Kidney epithelial cell (primary cell): ENCODE measurements around the gene PHLDA1. TPM values are rescaled to one million over a fixed set of nuclear protein-coding genes. Genes with fewer than 3 reads are reported as not detected.

Source experiments
- DNase-seq: peaks from one replicate; pipeline ENCODE4 v3.0.0-alpha.2; 2010; ENCODE audit warnings: low read depth
- H3K27me3 ChIP-seq: 2 replicates; pipeline ENCODE4 v1.6.0; 2011; ENCODE audit warnings: low read length; ENCODE audit not compliant: control insufficient read depth, insufficient read depth
- H3K36me3 ChIP-seq: 2 replicates; pipeline ENCODE4 v1.5.1; 2011; ENCODE audit warnings: low read length; ENCODE audit not compliant: control insufficient read depth, insufficient read depth
- H3K4me3 ChIP-seq: 2 replicates; pipeline ENCODE4 v1.5.1; 2011; ENCODE audit warnings: low read depth, mild to moderate bottlenecking, control low read depth, low read length
- total RNA-seq: library from RNA; depleted of rRNA; stranded (reverse); fragments of >200 nt; gene quantifications from 2 replicates; pipeline ENCODE4 v1.2.3, GENCODE V29; 2015
- TF ChIP-seq, protein P1 (sequence below): IDR thresholded peaks from 2 replicates; pipeline ENCODE4 v1.5.1; 2011; ENCODE audit warnings: mild to moderate bottlenecking, moderate library complexity, low read length, control low read depth, inconsistent platforms; ENCODE audit not compliant: insufficient read depth, poor library complexity, severe bottlenecking

Gene PHLDA1
- total RNA-seq, 1 donor from 2014 or later, result 113 TPM

DNA sequence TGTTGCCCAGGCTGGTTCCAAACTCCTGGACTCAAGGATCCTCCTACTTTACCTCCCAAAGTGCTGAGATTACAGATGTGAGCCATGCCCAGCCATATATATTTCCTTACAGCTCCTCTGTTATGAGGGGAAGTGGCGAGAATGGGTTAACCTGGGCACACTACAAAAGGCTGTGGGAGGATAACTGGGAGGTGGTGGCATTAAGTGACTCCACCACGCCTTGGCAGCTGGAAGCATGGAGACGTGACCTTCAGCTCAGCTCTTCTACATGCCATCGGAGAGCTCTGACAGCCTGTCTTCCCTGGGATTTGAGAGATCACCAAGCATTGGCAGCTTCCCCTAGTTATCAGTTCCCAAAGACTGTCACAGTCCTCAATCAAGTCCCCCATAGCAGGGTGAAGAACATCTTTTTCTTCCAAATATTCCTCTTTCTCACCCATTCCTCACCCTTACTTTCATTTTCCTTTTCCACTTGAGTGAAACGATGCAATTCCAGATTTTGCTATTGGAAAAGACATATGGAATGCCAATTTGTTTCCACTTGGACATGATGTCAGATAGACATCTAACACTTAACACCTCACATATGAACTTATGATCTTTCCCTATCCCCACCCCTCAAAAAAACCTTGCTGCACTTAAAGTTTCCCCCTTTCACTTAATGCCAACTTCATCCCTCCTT is 48.5 kb downstream of the PHLDA1 start:
- Histone ChIP-seq H3K4me3 (no peak overlapping the region), H3K27me3 (no peaks in the 10 kb centered on the region), H3K36me3 (no peaks in the 10 kb centered on the region)
- TF ChIP-seq, protein P1, sequence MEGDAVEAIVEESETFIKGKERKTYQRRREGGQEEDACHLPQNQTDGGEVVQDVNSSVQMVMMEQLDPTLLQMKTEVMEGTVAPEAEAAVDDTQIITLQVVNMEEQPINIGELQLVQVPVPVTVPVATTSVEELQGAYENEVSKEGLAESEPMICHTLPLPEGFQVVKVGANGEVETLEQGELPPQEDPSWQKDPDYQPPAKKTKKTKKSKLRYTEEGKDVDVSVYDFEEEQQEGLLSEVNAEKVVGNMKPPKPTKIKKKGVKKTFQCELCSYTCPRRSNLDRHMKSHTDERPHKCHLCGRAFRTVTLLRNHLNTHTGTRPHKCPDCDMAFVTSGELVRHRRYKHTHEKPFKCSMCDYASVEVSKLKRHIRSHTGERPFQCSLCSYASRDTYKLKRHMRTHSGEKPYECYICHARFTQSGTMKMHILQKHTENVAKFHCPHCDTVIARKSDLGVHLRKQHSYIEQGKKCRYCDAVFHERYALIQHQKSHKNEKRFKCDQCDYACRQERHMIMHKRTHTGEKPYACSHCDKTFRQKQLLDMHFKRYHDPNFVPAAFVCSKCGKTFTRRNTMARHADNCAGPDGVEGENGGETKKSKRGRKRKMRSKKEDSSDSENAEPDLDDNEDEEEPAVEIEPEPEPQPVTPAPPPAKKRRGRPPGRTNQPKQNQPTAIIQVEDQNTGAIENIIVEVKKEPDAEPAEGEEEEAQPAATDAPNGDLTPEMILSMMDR, result no peak
- DNase-seq, result no peak

- Histone ChIP-seq H3K36me3 (no peaks in the 10 kb centered on the region), H3K27me3 (no peaks in the 10 kb centered on the region), H3K4me3 (no peak overlapping the region)
- TF ChIP-seq, protein P1, result no peak
- DNase-seq, result no peak
Measured at GRCh38 chr12:75982169-75982564, 49.4 kb downstream of the PHLDA1 start.

DNA sequence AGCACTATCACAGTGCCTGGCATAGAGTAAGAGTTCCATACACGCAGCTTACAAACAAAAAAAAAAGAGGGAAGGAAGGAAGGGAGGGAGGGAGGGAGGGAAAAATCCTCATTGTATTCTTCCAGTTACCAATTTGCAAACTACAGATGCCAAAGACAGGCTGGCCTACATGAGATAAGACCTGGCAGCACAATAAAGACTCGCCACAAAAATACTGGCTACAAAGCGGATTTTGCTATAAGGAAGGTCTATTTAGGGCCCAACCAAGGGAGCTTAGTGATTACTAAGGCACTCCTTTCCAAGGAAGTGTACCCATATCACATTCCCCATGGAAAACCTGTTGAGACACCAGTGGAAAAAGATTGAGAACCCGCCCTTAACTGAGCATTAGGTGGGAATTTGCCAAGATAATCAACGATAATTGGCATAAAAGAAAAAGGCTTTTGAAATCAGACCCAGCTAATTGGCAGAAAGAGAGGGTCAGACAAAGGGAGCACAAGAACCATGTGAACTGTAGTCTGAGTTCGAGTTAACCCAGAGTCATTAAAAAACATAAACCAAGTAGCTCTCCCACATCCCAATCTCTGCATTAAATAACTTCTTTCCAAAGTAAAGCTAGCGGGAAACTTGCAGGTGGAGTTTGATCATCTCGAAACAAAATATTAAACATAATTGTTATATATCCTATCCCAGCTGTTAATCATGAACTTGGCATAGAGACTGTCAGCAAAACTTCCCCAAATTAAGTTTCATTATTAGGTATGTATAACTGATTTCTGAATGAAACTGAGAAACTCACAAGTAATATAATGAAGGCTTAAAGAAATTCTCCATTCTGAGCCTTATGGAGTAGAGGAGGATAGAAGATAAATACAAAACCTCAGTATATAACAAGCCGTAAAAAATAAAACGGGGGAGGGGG is 50.1 kb downstream of the PHLDA1 start:
- no peaks in the 10 kb centered on the region for H3K36me3 ChIP-seq
- H3K4me3 ChIP-seq, result no peak overlapping the region
- no peaks in the 10 kb centered on the region for H3K27me3 ChIP-seq
- TF ChIP-seq, protein P1, result no peak
- no peak for DNase-seq

DNA sequence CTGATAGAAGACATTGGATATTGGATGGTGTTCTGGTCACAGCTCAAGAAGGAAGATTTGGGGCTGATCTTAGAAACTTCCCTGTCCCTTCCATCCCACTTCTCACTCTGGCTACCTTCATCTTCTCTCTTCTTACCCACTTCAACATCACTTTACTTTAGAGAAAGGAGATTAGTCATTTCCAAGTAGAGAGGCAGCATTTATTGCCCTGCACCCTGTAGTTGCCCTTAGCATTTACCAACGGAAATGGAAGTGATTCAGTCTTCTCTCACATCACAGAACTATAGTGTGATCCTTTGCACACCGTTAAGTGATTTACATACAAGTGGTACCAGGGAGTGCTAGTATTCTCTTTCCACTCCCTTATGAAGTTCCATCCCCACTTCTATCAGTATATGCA is 52.4 kb downstream of the PHLDA1 start:
- DNase-seq, result no peak
- H3K27me3 ChIP-seq, result no peaks in the 10 kb centered on the region
- no peak overlapping the region for H3K4me3 ChIP-seq
- no peaks in the 10 kb centered on the region for H3K36me3 ChIP-seq
- TF ChIP-seq, protein P1, result no peak

GRCh38 chr12:75978677-75979076 is 52.9 kb downstream of the PHLDA1 start:
- DNase-seq, result no peak
- Histone ChIP-seq H3K36me3 (no peaks in the 10 kb centered on the region), H3K27me3 (no peaks in the 10 kb centered on the region), H3K4me3 (no peak overlapping the region)
- TF ChIP-seq, protein P1, result no peak
